SK-N-SH (cell line): Measurements from ENCODE around the gene RASA3. TPM values are rescaled to one million over a fixed set of nuclear protein-coding genes. Genes with fewer than 3 reads are reported as not detected.

Source experiments
- CTCF ChIA-PET: fragments of 300-600, 350-600 bp; formaldehyde crosslinking; extraction: SDS; loops from one replicate; lab custom pipeline; 2021; lab: Yijun Ruan, JAX
- POLR2A ChIA-PET: fragments of 350-600 bp; sonication (Branson Sonifier 250); formaldehyde crosslinking; extraction: SDS; loops from one replicate; lab custom pipeline; 2020; ENCODE audit warnings: antibody characterized with exemption, inconsistent platforms; lab: Yijun Ruan, JAX
- DNase-seq: peaks from one replicate; pipeline ENCODE4 v3.0.0; 2012
- H2AFZ ChIP-seq: fragments of 200-600 bp; sonication (generic); 2 replicates; pipeline ENCODE4 v1.8.1; 2016; ENCODE audit warnings: antibody characterized with exemption, mild to moderate bottlenecking, low read depth
- H3F3A ChIP-seq: fragments of 200-600 bp; sonication (generic); replicated peaks from 2 replicates; pipeline ENCODE3; 2016; ENCODE audit warnings: antibody characterized with exemption, mild to moderate bottlenecking; ENCODE audit not compliant: insufficient read depth
- H3K27ac ChIP-seq, 2 experiments: fragments of 200-500 bp in 1 of 2; fragments of 200-600 bp in 1 of 2; sonication (Bioruptor generic) in 1 of 2; sonication (generic), shearing (Covaris generic) in 1 of 2; 2 replicates each; pipeline versions ENCODE4 v1.5.1 to v1.6.1; 2014 to 2016; ENCODE audit warnings: low read depth in 2 of 2, inconsistent platforms in 1 of 2, low read length in 1 of 2, mild to moderate bottlenecking in 1 of 2, mixed read lengths in 1 of 2
- H3K27me3 ChIP-seq: fragments of 200-600 bp; sonication (generic), shearing (Covaris generic); 2 replicates; pipeline ENCODE4 v1.6.1; 2016; ENCODE audit warnings: mixed run types; ENCODE audit not compliant: insufficient read depth
- H3K36me3 ChIP-seq, 2 experiments: fragments of 200-500 bp in 1 of 2; fragments of 200-600 bp in 1 of 2; sonication (Bioruptor generic) in 1 of 2; sonication (generic) in 1 of 2; replicated peaks in 1 of 2; 2 replicates each; pipeline versions ENCODE3 to v1.5.1; 2014 to 2016; ENCODE audit warnings: low read length in 1 of 2, mild to moderate bottlenecking in 1 of 2; ENCODE audit not compliant: insufficient read depth in 2 of 2, control insufficient read depth in 1 of 2
- H3K4me1 ChIP-seq, 2 experiments: fragments of 200-500 bp in 1 of 2; fragments of 200-600 bp in 1 of 2; sonication (Bioruptor generic) in 1 of 2; sonication (generic), shearing (Covaris generic) in 1 of 2; 2 replicates each; pipeline versions ENCODE4 v1.5.1 to v1.6.1; 2014 to 2016; ENCODE audit warnings: low read depth in 1 of 2, low read length in 1 of 2, mixed run types in 1 of 2; ENCODE audit not compliant: insufficient read depth in 2 of 2, control insufficient read depth in 1 of 2
- H3K4me2 ChIP-seq: fragments of 200-600 bp; sonication (generic), shearing (Covaris generic); 2 replicates; pipeline ENCODE4 v1.6.1; 2017; ENCODE audit warnings: mixed run types
- H3K4me3 ChIP-seq, 2 experiments: fragments of 200-500 bp in 1 of 2; fragments of 200-600 bp in 1 of 2; sonication (Bioruptor generic) in 1 of 2; sonication (generic), shearing (Covaris generic) in 1 of 2; 2 replicates each; pipeline versions ENCODE4 v1.5.1 to v1.8.1; 2014 to 2016; ENCODE audit warnings: low read depth in 2 of 2, inconsistent platforms in 1 of 2, low read length in 1 of 2, mild to moderate bottlenecking in 1 of 2, mixed read lengths in 1 of 2, moderate library complexity in 1 of 2
- H3K79me2 ChIP-seq: fragments of 200-600 bp; sonication (generic); 2 replicates; pipeline ENCODE4 v1.8.1; 2017; ENCODE audit warnings: mild to moderate bottlenecking; ENCODE audit not compliant: insufficient read depth
- H3K9ac ChIP-seq: fragments of 200-600 bp; sonication (generic); 2 replicates; pipeline ENCODE4 v1.6.1; 2017; ENCODE audit warnings: mixed run types
- H3K9me2 ChIP-seq: fragments of 200-600 bp; sonication (generic); 2 replicates; pipeline ENCODE4 v1.6.1; 2017; ENCODE audit warnings: mixed run types
- H3K9me3 ChIP-seq: fragments of 200-600 bp; sonication (generic); 2 replicates; pipeline ENCODE4 v1.6.1; 2017; ENCODE audit warnings: mixed run types, mild to moderate bottlenecking, moderate library complexity
- H4K20me1 ChIP-seq: fragments of 200-600 bp; sonication (generic); 2 replicates; pipeline ENCODE4 v1.6.1; 2017; ENCODE audit warnings: mild to moderate bottlenecking, mixed run types; ENCODE audit not compliant: insufficient read depth
- FOSL2 ChIP-seq: IDR thresholded peaks from 2 replicates; pipeline ENCODE4 v1.4.0; 2012; ENCODE audit warnings: low read depth, mild to moderate bottlenecking, moderate library complexity, borderline replicate concordance
- MEF2A ChIP-seq: IDR thresholded peaks from 2 replicates; pipeline ENCODE4 v1.4.0; 2012; ENCODE audit warnings: low read depth, borderline replicate concordance
- NFIC ChIP-seq: IDR thresholded peaks from 2 replicates; pipeline ENCODE4 v1.4.0; 2012; ENCODE audit warnings: borderline replicate concordance
- POLR2AphosphoS5 ChIP-seq: IDR thresholded peaks from 2 replicates; pipeline ENCODE4 v1.6.1; 2012; ENCODE audit warnings: low read depth, low read length
- RCOR1 ChIP-seq: fragments of 150-350 bp; IDR thresholded peaks from 2 replicates; pipeline ENCODE4 v1.6.1; 2017; ENCODE audit warnings: antibody characterized with exemption, low read length
- RXRA ChIP-seq: IDR thresholded peaks from 2 replicates; pipeline ENCODE4 v1.4.0; 2012; ENCODE audit warnings: low read depth, mild to moderate bottlenecking, borderline replicate concordance
- TAF1 ChIP-seq: IDR thresholded peaks from 2 replicates; pipeline ENCODE4 v1.6.1; 2012; ENCODE audit warnings: low read depth, mild to moderate bottlenecking, low read length, moderate library complexity, borderline replicate concordance
- TCF12 ChIP-seq: IDR thresholded peaks from 2 replicates; pipeline ENCODE4 v1.4.0; 2012
- WGBS: methylation state at CpG from one replicate; pipeline ENCODE4 v1.1.6; 2017; ENCODE audit warnings: low lambda C conversion rate; 5-methylcytosine and 5-hydroxymethylcytosine counted together
- polyA plus RNA-seq, 3 experiments: library from polyadenylated mRNA; depleted of rRNA; stranded (reverse); fragments of >200 nt; gene quantifications; 2 replicates each; pipeline ENCODE4 v1.2.3, GENCODE V29; 2012
- TF ChIP-seq, protein P1 (sequence below): IDR thresholded peaks from 2 replicates; pipeline ENCODE4 v1.6.1; 2012; ENCODE audit warnings: mild to moderate bottlenecking, low read depth, low read length, moderate library complexity
- TF ChIP-seq, protein P2 (sequence below): IDR thresholded peaks from 2 replicates; pipeline ENCODE4 v1.4.0; 2012; ENCODE audit warnings: low read depth, borderline replicate concordance
- TF ChIP-seq, protein P3 (sequence below): fragments of 150-350 bp; IDR thresholded peaks from 2 replicates; pipeline ENCODE4 v1.6.1; 2017; ENCODE audit warnings: antibody characterized with exemption, low read length, low read depth, borderline replicate concordance
- TF ChIP-seq, protein P4 (sequence below): fragments of 200-600 bp; sonication (generic); IDR thresholded peaks from 2 replicates; pipeline ENCODE4 v1.6.1; 2017; ENCODE audit warnings: antibody characterized with exemption, mild to moderate bottlenecking, moderate library complexity
- TF ChIP-seq, protein P5 (sequence below): IDR thresholded peaks from 2 replicates; pipeline ENCODE4 v1.4.0; 2012; ENCODE audit warnings: low read depth
- TF ChIP-seq, protein P6 (sequence below): fragments of 150-350 bp; IDR thresholded peaks from 2 replicates; pipeline ENCODE4 v1.6.1; 2016; ENCODE audit warnings: mild to moderate bottlenecking, low read depth, low read length

RASA3 gene
- polyA plus RNA-seq, 1 of the 3 experiments (the other 2 are of a cell fraction): 25.1 TPM

DNA sequence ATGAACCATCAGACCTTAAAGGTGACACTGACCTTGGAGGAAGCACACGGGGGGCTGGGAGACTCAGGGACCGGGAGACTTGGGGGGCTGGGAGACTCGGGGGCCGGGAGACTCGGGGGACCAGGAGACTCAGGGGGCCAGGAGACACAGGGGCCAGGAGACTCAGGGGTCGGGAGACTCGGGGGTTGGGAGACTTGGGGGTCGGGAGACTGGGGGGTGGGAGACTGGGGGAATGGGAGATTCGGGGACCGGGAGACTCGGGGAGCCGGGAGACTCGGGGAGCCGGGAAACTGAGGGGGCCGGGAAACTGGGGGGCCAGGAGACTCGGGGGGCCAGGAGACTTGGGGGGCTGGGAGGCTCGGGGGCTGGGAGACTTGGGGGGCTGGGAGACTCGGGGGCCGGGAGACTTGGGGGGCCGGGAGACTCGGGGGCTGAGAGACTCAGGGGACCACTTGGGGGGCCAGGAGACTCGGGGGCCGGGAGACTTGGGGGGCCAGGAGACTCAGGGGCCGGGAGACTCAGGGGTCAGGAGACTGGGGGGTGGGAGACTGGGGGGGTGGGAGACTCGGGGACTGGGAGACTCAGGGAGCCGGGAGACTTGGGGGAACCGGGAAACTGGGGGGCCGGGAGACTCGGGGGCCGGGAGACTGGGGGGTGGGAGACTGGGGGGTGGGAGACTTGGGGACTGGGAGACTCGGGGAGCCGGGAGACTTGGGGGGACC lies 62.9 kb downstream of the RASA3 start:
- CTCF ChIA-PET: interaction anchor here (1.1 kb wide), 1 partner anchor 44 kb away, joined by 3 read pairs; no protein-coding TSS in a partner anchor
- no peak for DNase-seq
- Histone ChIP-seq H4K20me1 (0 out of 2 replicates have a peak, but pooled peaks cover 11% of the 10 kb centered on the region), H3K9me3 (no peaks in the 10 kb centered on the region), H3K27ac (peak overlapping the region; percentile 48 to 100), H3K9ac (no peak overlapping the region), H3F3A (peaks cover 55% of the 10 kb centered on the region), H3K4me3 (no peak overlapping the region), H3K36me3 (peaks cover 18 to 22% of the 10 kb centered on the region in 2 experiments), H3K4me2 (no peak overlapping the region; the same call in 1 of the 2 replicates), H3K9me2 (no peaks in the 10 kb centered on the region), H3K79me2 (peaks cover 65% of the 10 kb centered on the region), H2AFZ (no peak overlapping the region), H3K27me3 (no peaks in the 10 kb centered on the region), H3K4me1 (peaks cover 27 to 34% of the 10 kb centered on the region in 2 experiments)
- WGBS: 85% methylated on average over 28 of the region's 32 CpGs
- POLR2A ChIA-PET: no interaction called here
- TF ChIP-seq, protein P1, sequence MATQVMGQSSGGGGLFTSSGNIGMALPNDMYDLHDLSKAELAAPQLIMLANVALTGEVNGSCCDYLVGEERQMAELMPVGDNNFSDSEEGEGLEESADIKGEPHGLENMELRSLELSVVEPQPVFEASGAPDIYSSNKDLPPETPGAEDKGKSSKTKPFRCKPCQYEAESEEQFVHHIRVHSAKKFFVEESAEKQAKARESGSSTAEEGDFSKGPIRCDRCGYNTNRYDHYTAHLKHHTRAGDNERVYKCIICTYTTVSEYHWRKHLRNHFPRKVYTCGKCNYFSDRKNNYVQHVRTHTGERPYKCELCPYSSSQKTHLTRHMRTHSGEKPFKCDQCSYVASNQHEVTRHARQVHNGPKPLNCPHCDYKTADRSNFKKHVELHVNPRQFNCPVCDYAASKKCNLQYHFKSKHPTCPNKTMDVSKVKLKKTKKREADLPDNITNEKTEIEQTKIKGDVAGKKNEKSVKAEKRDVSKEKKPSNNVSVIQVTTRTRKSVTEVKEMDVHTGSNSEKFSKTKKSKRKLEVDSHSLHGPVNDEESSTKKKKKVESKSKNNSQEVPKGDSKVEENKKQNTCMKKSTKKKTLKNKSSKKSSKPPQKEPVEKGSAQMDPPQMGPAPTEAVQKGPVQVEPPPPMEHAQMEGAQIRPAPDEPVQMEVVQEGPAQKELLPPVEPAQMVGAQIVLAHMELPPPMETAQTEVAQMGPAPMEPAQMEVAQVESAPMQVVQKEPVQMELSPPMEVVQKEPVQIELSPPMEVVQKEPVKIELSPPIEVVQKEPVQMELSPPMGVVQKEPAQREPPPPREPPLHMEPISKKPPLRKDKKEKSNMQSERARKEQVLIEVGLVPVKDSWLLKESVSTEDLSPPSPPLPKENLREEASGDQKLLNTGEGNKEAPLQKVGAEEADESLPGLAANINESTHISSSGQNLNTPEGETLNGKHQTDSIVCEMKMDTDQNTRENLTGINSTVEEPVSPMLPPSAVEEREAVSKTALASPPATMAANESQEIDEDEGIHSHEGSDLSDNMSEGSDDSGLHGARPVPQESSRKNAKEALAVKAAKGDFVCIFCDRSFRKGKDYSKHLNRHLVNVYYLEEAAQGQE: no peak
- TF ChIP-seq RXRA (no peak), TCF12 (no peak), NFIC (no peak), POLR2AphosphoS5 (no peak), RCOR1 (no peak), TAF1 (no peak), FOSL2 (no peak), MEF2A (no peak)
- TF ChIP-seq, protein P2, sequence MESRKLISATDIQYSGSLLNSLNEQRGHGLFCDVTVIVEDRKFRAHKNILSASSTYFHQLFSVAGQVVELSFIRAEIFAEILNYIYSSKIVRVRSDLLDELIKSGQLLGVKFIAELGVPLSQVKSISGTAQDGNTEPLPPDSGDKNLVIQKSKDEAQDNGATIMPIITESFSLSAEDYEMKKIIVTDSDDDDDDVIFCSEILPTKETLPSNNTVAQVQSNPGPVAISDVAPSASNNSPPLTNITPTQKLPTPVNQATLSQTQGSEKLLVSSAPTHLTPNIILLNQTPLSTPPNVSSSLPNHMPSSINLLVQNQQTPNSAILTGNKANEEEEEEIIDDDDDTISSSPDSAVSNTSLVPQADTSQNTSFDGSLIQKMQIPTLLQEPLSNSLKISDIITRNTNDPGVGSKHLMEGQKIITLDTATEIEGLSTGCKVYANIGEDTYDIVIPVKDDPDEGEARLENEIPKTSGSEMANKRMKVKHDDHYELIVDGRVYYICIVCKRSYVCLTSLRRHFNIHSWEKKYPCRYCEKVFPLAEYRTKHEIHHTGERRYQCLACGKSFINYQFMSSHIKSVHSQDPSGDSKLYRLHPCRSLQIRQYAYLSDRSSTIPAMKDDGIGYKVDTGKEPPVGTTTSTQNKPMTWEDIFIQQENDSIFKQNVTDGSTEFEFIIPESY: no peak
- TF ChIP-seq, protein P3, sequence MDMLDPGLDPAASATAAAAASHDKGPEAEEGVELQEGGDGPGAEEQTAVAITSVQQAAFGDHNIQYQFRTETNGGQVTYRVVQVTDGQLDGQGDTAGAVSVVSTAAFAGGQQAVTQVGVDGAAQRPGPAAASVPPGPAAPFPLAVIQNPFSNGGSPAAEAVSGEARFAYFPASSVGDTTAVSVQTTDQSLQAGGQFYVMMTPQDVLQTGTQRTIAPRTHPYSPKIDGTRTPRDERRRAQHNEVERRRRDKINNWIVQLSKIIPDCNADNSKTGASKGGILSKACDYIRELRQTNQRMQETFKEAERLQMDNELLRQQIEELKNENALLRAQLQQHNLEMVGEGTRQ: no peak
- TF ChIP-seq, protein P4, sequence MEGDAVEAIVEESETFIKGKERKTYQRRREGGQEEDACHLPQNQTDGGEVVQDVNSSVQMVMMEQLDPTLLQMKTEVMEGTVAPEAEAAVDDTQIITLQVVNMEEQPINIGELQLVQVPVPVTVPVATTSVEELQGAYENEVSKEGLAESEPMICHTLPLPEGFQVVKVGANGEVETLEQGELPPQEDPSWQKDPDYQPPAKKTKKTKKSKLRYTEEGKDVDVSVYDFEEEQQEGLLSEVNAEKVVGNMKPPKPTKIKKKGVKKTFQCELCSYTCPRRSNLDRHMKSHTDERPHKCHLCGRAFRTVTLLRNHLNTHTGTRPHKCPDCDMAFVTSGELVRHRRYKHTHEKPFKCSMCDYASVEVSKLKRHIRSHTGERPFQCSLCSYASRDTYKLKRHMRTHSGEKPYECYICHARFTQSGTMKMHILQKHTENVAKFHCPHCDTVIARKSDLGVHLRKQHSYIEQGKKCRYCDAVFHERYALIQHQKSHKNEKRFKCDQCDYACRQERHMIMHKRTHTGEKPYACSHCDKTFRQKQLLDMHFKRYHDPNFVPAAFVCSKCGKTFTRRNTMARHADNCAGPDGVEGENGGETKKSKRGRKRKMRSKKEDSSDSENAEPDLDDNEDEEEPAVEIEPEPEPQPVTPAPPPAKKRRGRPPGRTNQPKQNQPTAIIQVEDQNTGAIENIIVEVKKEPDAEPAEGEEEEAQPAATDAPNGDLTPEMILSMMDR: no peak
- TF ChIP-seq, protein P5, sequence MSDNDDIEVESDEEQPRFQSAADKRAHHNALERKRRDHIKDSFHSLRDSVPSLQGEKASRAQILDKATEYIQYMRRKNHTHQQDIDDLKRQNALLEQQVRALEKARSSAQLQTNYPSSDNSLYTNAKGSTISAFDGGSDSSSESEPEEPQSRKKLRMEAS: no peak
- TF ChIP-seq, protein P6, sequence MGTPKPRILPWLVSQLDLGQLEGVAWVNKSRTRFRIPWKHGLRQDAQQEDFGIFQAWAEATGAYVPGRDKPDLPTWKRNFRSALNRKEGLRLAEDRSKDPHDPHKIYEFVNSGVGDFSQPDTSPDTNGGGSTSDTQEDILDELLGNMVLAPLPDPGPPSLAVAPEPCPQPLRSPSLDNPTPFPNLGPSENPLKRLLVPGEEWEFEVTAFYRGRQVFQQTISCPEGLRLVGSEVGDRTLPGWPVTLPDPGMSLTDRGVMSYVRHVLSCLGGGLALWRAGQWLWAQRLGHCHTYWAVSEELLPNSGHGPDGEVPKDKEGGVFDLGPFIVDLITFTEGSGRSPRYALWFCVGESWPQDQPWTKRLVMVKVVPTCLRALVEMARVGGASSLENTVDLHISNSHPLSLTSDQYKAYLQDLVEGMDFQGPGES: no peak
